ENCODE results near the gene BORCS5.
"Not testable (repeated sequence)": the region's sequence is repeated elsewhere in the genome, so short reads cannot be mapped to it uniquely, and the experiment has no call there.

BORCS5 gene

GRCh38 chr12:12350868-12351463 lies 5.9 kb upstream of the BORCS5 start:
- Histone ChIP-seq H3K27me3 (no peaks in the 10 kb centered on the region), H3K4me3 (peak overlapping the region in 1 of 2 donors; percentile 83), H3K9me3 (no peaks in the 10 kb centered on the region), H3K36me3 (no peaks in the 10 kb centered on the region), H3K27ac (peak overlapping the region in 1 of 2 donors; percentile 88), H3K4me1 (peaks cover 0 to 13% (median 8%) of the 10 kb centered on the region in 4 donors)
- no peak for TF ChIP-seq CTCF (IDR thresholded peaks at IDR 0.05)
- intact Hi-C loops (cut with DNase I; ENCODE audit: low total_unique reads), result no loop called here
- no peak for DNase-seq

- H3K27ac ChIP-seq; H3K36me3 ChIP-seq; H3K27me3 ChIP-seq; H3K4me3 ChIP-seq; intact Hi-C loops (cut with DNase I; ENCODE audit: low total_unique reads); H3K9me3 ChIP-seq; DNase-seq: not testable (repeated sequence)
- H3K4me1 ChIP-seq, result peaks cover 0 to 14% (median 10%) of the 10 kb centered on the region in 4 donors
Measured at GRCh38 chr12:12351468-12352185, 5.3 kb upstream of the BORCS5 start.

GRCh38 chr12:12353276-12353675 lies 3.6 kb upstream of the BORCS5 start:
- DNase-seq, result no peak
- Histone ChIP-seq H3K9me3 (no peaks in the 10 kb centered on the region), H3K36me3 (no peaks in the 10 kb centered on the region), H3K4me1 (peaks cover 0 to 20% (median 12%) of the 10 kb centered on the region in 4 donors), H3K27ac (no peak overlapping the region), H3K4me3 (no peak overlapping the region), H3K27me3 (no peaks in the 10 kb centered on the region)
- TF ChIP-seq CTCF (IDR thresholded peaks at IDR 0.05), result no peak
- intact Hi-C loops (cut with DNase I; ENCODE audit: low total_unique reads), result no loop called here

- TF ChIP-seq CTCF (IDR thresholded peaks at IDR 0.05), result no peak
- Histone ChIP-seq H3K27me3 (no peaks in the 10 kb centered on the region), H3K4me3 (no peak overlapping the region), H3K9me3 (no peaks in the 10 kb centered on the region), H3K4me1 (peaks cover 0 to 23% (median 15%) of the 10 kb centered on the region in 4 donors), H3K36me3 (no peaks in the 10 kb centered on the region), H3K27ac (no peak overlapping the region)
- intact Hi-C loops (cut with DNase I; ENCODE audit: low total_unique reads), result no loop called here
- DNase-seq, result no peak
Measured at GRCh38 chr12:12353807-12354206, 3.1 kb upstream of the BORCS5 start.

GRCh38 chr12:12356467-12356895 lies 397 bp upstream of the BORCS5 start:
- TF ChIP-seq CTCF (IDR thresholded peaks at IDR 0.05), result no peak
- H3K36me3 ChIP-seq, result no peaks in the 10 kb centered on the region
- H3K4me3 ChIP-seq, result peak overlapping the region; percentile 76 to 80
- no peak for DNase-seq
- H3K27me3 ChIP-seq, result no peaks in the 10 kb centered on the region
- intact Hi-C loops (cut with DNase I; ENCODE audit: low total_unique reads), result loop anchor here (5.0 kb wide), 1 partner anchor 206 kb away; the partner anchor contains the start of gene DUSP16
- peaks cover 0 to 22% (median 9%) of the 10 kb centered on the region in 4 donors for H3K4me1 ChIP-seq
- H3K27ac ChIP-seq, result peak overlapping the region; percentile 94 to 95
- H3K9me3 ChIP-seq, result no peaks in the 10 kb centered on the region

All from tibial artery (tissue), 4 donors.